ENCODE measurements around the gene HEATR5A. TPM values are rescaled to one million over a fixed set of nuclear protein-coding genes. Genes with fewer than 3 reads are reported as not detected.

Gene HEATR5A
- total and polyA plus RNA-seq, 10 of the 15 experiments (the other 5 are each of a cell fraction or from before 2014, with no cell fraction given), result 5.1 to 37.1 (median 13.8) TPM

- TF ChIP-seq ETV6 (conservative IDR thresholded peaks at IDR 0.05 in 1 of 2, IDR thresholded peaks at IDR 0.05 in 1 of 2; ENCODE audit: borderline replicate concordance in 1 of 2, low read depth in 1 of 2), result no peak
- no peak for TF ChIP-seq BACH1 (IDR thresholded peaks at IDR 0.05; ENCODE audit: borderline replicate concordance)
- no peak for TF ChIP-seq HDAC2 (IDR thresholded peaks at IDR 0.05)
- no peak for TF ChIP-seq TCF3 (IDR thresholded peaks at IDR 0.05; ENCODE audit: borderline replicate concordance, insufficient read depth, low read depth, low read length)
- TF ChIP-seq RCOR1 (conservative IDR thresholded peaks at IDR 0.05; ENCODE audit: low read depth, low read length), result no peak
- no peak for TF ChIP-seq ATF7 (IDR thresholded peaks at IDR 0.05; ENCODE audit: low read depth)
- TF ChIP-seq TCF7 (IDR thresholded peaks at IDR 0.05; ENCODE audit: borderline replicate concordance), result no peak
- TF ChIP-seq SMARCA5 (IDR thresholded peaks at IDR 0.05), result no peak
- TF ChIP-seq CEBPZ (IDR thresholded peaks at IDR 0.05; ENCODE audit: low read depth, low read length), result no peak
Observed at GRCh38 chr14:31244626-31245025, 175.7 kb downstream of the HEATR5A start (continued).

- no peaks in the 10 kb centered on the region for H3K79me2 ChIP-seq (ENCODE audit: control insufficient read depth, insufficient read depth, low read length)
- no peaks in the 10 kb centered on the region for H4K20me1 ChIP-seq (ENCODE audit: control insufficient read depth, insufficient read depth)
- no peaks in the 10 kb centered on the region for H3K27me3 ChIP-seq (replicated peaks in 1 of 2; ENCODE audit: control insufficient read depth in 2 of 2, insufficient read depth in 2 of 2, low read length in 1 of 2)
- no peak overlapping the region for H3K4me3 ChIP-seq
- ChIA-PET RAD21 (ENCODE audit: unreplicated experiment) (no interaction called here), POLR2A (no interaction called here), CTCF (interaction anchor here (0.7 kb wide), 1 partner anchor 10 kb away, joined by 3 read pairs; no protein-coding TSS in a partner anchor), SMC1A (ENCODE audit: uncharacterized antibody, unreplicated experiment) (interaction anchor here (0.9 kb wide), 1 partner anchor 21 kb away, joined by 4 read pairs; no protein-coding TSS in a partner anchor)
- H3K4me2 ChIP-seq (ENCODE audit: control insufficient read depth, insufficient read depth), result no peak overlapping the region
- H3K36me3 ChIP-seq (ENCODE audit: control insufficient read depth in 2 of 2, insufficient read depth in 2 of 2, low read length in 1 of 2), result no peaks in the 10 kb centered on the region
- H3K27ac ChIP-seq (ENCODE audit: control insufficient read depth, insufficient read depth), result no peak overlapping the region
- WGBS (ENCODE audit: insufficient coverage, insufficient replicate concordance, low lambda C conversion rate, missing lambda C conversion rate), result 40% methylated on average over 8 of the region's 8 CpGs
- FAIRE-seq (no peak), ATAC-seq (no peak), DNase-seq (ENCODE audit: low read depth, low spot score) (no peak)
- H2AFZ ChIP-seq (ENCODE audit: control insufficient read depth, low read depth, low read length), result no peak overlapping the region
- in situ Hi-C loops (cut with MboI) (no loop called here), intact Hi-C loops (cut with micrococcal nuclease; ENCODE audit: unreplicated experiment) (loop anchor here (1.0 kb wide), 1 partner anchor 30 kb away; no protein-coding TSS in a partner anchor)
- H3K4me1 ChIP-seq (ENCODE audit: control insufficient read depth, insufficient read depth, low read length), result peaks cover 7% of the 10 kb centered on the region
- H3K9ac ChIP-seq (ENCODE audit: control insufficient read depth, insufficient read depth, low read length), result no peak overlapping the region
- no TSS peak for BruUV-seq (replicated peaks)
- H3K9me3 ChIP-seq (replicated peaks; ENCODE audit: control insufficient read depth, insufficient read depth, low read length), result no peaks in the 10 kb centered on the region
- TF ChIP-seq HDGF (IDR thresholded peaks at IDR 0.05), result no peak
- TF ChIP-seq CREM (IDR thresholded peaks at IDR 0.05; ENCODE audit: low read depth), result no peak
- no peak for TF ChIP-seq POU2F2 (IDR thresholded peaks at IDR 0.05; ENCODE audit: borderline replicate concordance, low read depth, low read length)
- no peak for TF ChIP-seq HCFC1 (IDR thresholded peaks at IDR 0.05; ENCODE audit: low read length)
- TF ChIP-seq SMAD1 (IDR thresholded peaks at IDR 0.05; ENCODE audit: low read depth, partially characterized antibody), result no peak
- no peak for TF ChIP-seq IRF3 (IDR thresholded peaks at IDR 0.05)
- TF ChIP-seq RELA (IDR thresholded peaks at IDR 0.05; ENCODE audit: borderline replicate concordance, partially characterized antibody), result no peak
- TF ChIP-seq SUZ12 (IDR thresholded peaks at IDR 0.05; ENCODE audit: unreplicated experiment), result no peak
- TF ChIP-seq POLR2A (IDR thresholded peaks at IDR 0.05; ENCODE audit: low read depth, low read length), result no peak
- no peak for TF ChIP-seq ATF7 (IDR thresholded peaks at IDR 0.05; ENCODE audit: low read depth)
- no peak for TF ChIP-seq KLF5 (IDR thresholded peaks at IDR 0.05; ENCODE audit: partially characterized antibody)
- no peak for TF ChIP-seq IKZF1 (conservative IDR thresholded peaks at IDR 0.05)
Observed at GRCh38 chr14:31243860-31244259, 176.5 kb downstream of the HEATR5A start.
